Karpas-422 (cell line): ENCODE results near the gene CNTNAP2. TPM values are rescaled to one million over a fixed set of nuclear protein-coding genes. Genes with fewer than 3 reads are reported as not detected.

Experiments
- DNase-seq: peaks from one replicate; pipeline ENCODE4 v3.0.0-alpha.2; 2015
- H2AFZ ChIP-seq: fragments of 200-600 bp; sonication (generic); 2 replicates; pipeline ENCODE4 v1.6.1; 2014; ENCODE audit warnings: antibody characterized with exemption, low read length, mixed read lengths
- H3K27ac ChIP-seq: fragments of 200-600 bp; sonication (generic); 2 replicates; pipeline ENCODE4 v1.5.1; 2014; ENCODE audit warnings: mild to moderate bottlenecking, low read length, moderate library complexity
- H3K27me3 ChIP-seq: fragments of 200-600 bp; sonication (generic); 2 replicates; pipeline ENCODE4 v1.6.1; 2014; ENCODE audit warnings: low read length, mixed read lengths
- H3K36me3 ChIP-seq: fragments of 200-600 bp; sonication (generic); 2 replicates; pipeline ENCODE4 v1.6.1; 2014; ENCODE audit warnings: low read length, mixed read lengths; ENCODE audit not compliant: insufficient read depth
- H3K4me1 ChIP-seq: fragments of 200-600 bp; sonication (generic); 2 replicates; pipeline ENCODE4 v1.6.1; 2014; ENCODE audit warnings: mild to moderate bottlenecking, low read length, mixed read lengths
- H3K4me2 ChIP-seq: fragments of 200-600 bp; sonication (generic); 2 replicates; pipeline ENCODE4 v1.6.1; 2014; ENCODE audit warnings: low read length, low read depth, mild to moderate bottlenecking; ENCODE audit not compliant: poor library complexity, severe bottlenecking
- H3K4me3 ChIP-seq: fragments of 200-600 bp; sonication (generic); 2 replicates; pipeline ENCODE4 v1.5.1; 2014; ENCODE audit warnings: mild to moderate bottlenecking, antibody characterized with exemption, low read length, mixed read lengths
- H3K79me2 ChIP-seq: fragments of 200-600 bp; sonication (generic); 2 replicates; pipeline ENCODE4 v1.6.1; 2014; ENCODE audit warnings: mild to moderate bottlenecking, low read length, mixed read lengths
- H3K9ac ChIP-seq: fragments of 200-600 bp; sonication (generic); 2 replicates; pipeline ENCODE4 v1.6.0; 2014; ENCODE audit warnings: low read length
- H3K9me2 ChIP-seq: fragments of 200-600 bp; sonication (generic), shearing (Covaris generic); replicated peaks from 2 replicates; pipeline ENCODE4 v1.6.0; 2014; ENCODE audit warnings: mild to moderate bottlenecking, low read length, moderate library complexity; ENCODE audit not compliant: insufficient read depth
- H3K9me3 ChIP-seq: fragments of 300-700, 200-600 bp; sonication (generic); 2 replicates; pipeline ENCODE4 v1.6.1; 2014; ENCODE audit warnings: low read length, mixed read lengths
- H4K20me1 ChIP-seq: fragments of 200-600 bp; sonication (generic); 2 replicates; pipeline ENCODE4 v1.6.1; 2014; ENCODE audit warnings: mild to moderate bottlenecking, antibody characterized with exemption, low read length, low read depth; ENCODE audit not compliant: insufficient read depth
- total RNA-seq: library from RNA; depleted of rRNA; stranded (reverse); fragments of >200 nt; shearing (Covaris generic); gene quantifications from 2 replicates; pipeline ENCODE4 v1.2.3, GENCODE V29; 2014; ENCODE audit warnings: low replicate concordance

Gene CNTNAP2
- total RNA-seq, 1 experiment from 2014 or later = not detected

DNA sequence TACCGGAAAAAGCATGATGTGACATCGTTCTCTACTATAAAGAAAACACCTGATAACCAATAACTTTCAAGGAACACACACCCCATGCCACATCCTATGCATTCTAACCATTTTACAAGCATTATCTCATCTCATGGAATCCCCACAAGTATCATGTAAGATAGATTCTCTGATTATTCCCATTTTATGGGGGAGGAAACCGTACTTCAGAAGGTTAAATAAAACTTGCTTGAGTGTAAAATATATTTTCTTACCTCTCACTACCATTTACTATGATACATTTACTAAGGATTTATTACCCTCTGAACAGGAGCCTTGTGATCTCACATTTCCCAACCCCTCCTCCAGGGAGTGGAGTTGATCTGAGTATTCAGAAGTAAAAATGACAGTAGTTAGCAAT lies 522.7 kb downstream of the CNTNAP2 start:
- Histone ChIP-seq H3K27ac (no peak overlapping the region), H3K4me3 (no peak overlapping the region), H3K9ac (no peak overlapping the region), H3K9me2 (no peaks in the 10 kb centered on the region), H3K4me1 (no peaks in the 10 kb centered on the region), H3K9me3 (no peaks in the 10 kb centered on the region; the same call in 1 of the 2 replicates), H3K27me3 (no peaks in the 10 kb centered on the region), H3K36me3 (no peaks in the 10 kb centered on the region), H3K4me2 (no peak overlapping the region), H2AFZ (no peak overlapping the region), H3K79me2 (no peaks in the 10 kb centered on the region), H4K20me1 (no peaks in the 10 kb centered on the region)
- no peak for DNase-seq

DNA sequence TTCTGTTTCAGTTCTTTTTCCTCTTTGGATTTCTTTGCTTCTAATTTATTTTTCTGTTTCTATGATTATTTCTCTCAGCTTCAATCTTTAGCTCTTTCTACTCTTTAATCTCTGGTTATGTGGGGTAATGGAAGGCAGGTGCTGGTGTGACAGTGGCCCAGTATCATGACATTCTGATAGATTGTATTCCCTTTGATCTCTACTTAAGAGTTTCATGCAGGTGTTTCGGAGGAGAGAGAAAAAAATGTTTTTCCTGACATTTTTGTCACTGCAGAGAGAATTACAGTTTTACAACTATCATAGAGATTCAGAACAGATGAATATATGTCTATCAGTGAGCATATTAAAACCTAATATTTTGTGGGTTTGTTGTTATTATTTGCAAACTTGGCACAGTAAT lies 524.9 kb downstream of the CNTNAP2 start:
- Histone ChIP-seq H3K9ac (no peak overlapping the region), H3K4me1 (no peaks in the 10 kb centered on the region)

DNA sequence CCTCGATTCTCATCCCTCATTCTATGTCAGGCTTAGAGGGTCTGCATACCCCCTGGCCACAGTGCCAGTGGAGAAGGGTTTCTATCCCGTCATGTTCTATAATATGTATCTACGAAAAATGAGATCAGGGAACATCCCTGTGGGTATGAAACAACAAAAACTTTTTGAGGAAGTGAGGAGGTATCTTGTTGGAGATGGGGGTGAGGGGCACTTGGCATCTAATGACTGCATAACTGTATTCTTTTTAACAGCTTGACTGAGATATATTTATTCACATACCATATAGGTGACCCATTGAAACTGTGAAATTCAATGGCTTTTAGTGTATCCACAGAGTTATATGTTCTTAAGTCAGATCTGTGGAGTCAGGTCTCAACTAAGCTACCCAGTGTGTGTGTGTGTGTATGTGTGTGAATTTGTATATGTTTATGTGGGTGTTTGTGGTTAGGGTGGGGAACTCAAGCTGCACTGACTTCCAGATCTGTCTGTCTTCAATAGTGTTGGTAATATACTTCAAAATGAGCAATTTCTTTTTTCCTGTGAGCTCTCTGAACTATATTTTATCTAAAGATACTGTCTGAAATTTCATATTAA lies 528.9 kb downstream of the CNTNAP2 start:
- H3K4me3 ChIP-seq = no peak overlapping the region
- H3K36me3 ChIP-seq = no peaks in the 10 kb centered on the region

More for the DNA sequence above, 524.9 kb downstream of the CNTNAP2 start:
- Histone ChIP-seq H4K20me1 (no peaks in the 10 kb centered on the region), H3K27ac (no peak overlapping the region), H3K9me2 (no peaks in the 10 kb centered on the region), H3K79me2 (no peaks in the 10 kb centered on the region), H3K36me3 (no peaks in the 10 kb centered on the region), H3K4me2 (no peak overlapping the region), H3K27me3 (no peaks in the 10 kb centered on the region), H3K4me3 (no peak overlapping the region), H3K9me3 (peaks cover 10% of the 10 kb centered on the region), H2AFZ (no peak overlapping the region)
- DNase-seq = no peak

DNA sequence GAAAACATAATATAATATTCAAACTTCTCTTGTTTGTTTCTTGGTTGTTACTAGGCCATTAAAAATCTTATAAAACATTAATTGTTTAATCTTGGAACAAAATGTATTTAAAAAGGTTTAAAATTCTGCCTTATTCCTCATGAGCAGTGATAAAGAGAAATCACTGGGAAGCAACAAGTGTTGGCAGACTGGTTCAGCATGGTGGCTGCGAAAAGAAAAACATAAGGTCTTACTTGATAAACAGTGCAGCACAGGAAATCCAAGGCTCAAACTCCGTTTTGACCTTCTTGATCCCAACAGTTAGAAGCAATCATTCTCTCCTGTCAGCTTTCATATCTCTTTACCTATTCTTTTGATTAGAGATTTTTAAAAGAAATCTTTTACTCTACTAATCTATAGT lies 530.8 kb downstream of the CNTNAP2 start:
- H3K4me3 ChIP-seq = no peak overlapping the region
- DNase-seq = no peak

More for the DNA sequence above, 528.9 kb downstream of the CNTNAP2 start:
- H3K9me3 ChIP-seq = peaks cover 21% of the 10 kb centered on the region
- no peak for DNase-seq
- no peak overlapping the region for H3K4me2 ChIP-seq
- H4K20me1 ChIP-seq = no peaks in the 10 kb centered on the region
- H3K9me2 ChIP-seq = no peaks in the 10 kb centered on the region
- H3K27me3 ChIP-seq = no peaks in the 10 kb centered on the region
- no peaks in the 10 kb centered on the region for H3K4me1 ChIP-seq
- H3K9ac ChIP-seq = no peak overlapping the region
- H2AFZ ChIP-seq = no peak overlapping the region
- no peaks in the 10 kb centered on the region for H3K79me2 ChIP-seq
- no peak overlapping the region for H3K27ac ChIP-seq

DNA sequence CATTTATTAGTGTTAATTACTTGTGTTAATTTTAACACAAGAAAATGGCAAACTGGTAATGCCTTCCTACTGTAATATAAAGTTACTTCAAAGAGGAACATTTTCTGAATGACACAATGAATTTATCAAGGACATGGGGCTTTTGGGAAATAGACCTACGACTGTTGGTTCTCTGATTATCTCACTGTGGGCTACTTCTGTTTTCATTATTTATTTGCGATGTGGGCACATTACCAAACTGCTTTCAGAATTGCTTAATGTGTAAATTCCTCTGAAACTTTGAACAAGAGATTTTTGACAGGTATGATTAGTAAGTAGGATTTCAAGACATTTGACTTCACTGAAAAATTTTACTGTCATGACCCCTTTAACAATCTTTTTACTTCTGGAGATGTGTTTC lies 535.6 kb downstream of the CNTNAP2 start:
- H3K27ac ChIP-seq = no peak overlapping the region
- no peaks in the 10 kb centered on the region for H3K4me1 ChIP-seq
- no peak overlapping the region for H3K9ac ChIP-seq
- no peak overlapping the region for H3K4me3 ChIP-seq
- no peak for DNase-seq
- H3K9me2 ChIP-seq = no peaks in the 10 kb centered on the region
- H4K20me1 ChIP-seq = no peaks in the 10 kb centered on the region
- no peaks in the 10 kb centered on the region for H3K36me3 ChIP-seq
- H3K4me2 ChIP-seq = no peak overlapping the region
- peaks cover 16% of the 10 kb centered on the region for H3K9me3 ChIP-seq
- no peaks in the 10 kb centered on the region for H3K79me2 ChIP-seq
- no peak overlapping the region for H2AFZ ChIP-seq
- no peaks in the 10 kb centered on the region for H3K27me3 ChIP-seq

More for the DNA sequence above, 530.8 kb downstream of the CNTNAP2 start:
- H3K9me3 ChIP-seq = peaks cover 25% of the 10 kb centered on the region
- H3K9me2 ChIP-seq = no peaks in the 10 kb centered on the region
- H3K4me1 ChIP-seq = no peaks in the 10 kb centered on the region
- no peak overlapping the region for H3K9ac ChIP-seq
- no peaks in the 10 kb centered on the region for H3K36me3 ChIP-seq
- H4K20me1 ChIP-seq = no peaks in the 10 kb centered on the region
- no peak overlapping the region for H3K27ac ChIP-seq
- no peaks in the 10 kb centered on the region for H3K27me3 ChIP-seq
- H3K4me2 ChIP-seq = no peak overlapping the region
- H3K79me2 ChIP-seq = no peaks in the 10 kb centered on the region
- H2AFZ ChIP-seq = no peak overlapping the region

DNA sequence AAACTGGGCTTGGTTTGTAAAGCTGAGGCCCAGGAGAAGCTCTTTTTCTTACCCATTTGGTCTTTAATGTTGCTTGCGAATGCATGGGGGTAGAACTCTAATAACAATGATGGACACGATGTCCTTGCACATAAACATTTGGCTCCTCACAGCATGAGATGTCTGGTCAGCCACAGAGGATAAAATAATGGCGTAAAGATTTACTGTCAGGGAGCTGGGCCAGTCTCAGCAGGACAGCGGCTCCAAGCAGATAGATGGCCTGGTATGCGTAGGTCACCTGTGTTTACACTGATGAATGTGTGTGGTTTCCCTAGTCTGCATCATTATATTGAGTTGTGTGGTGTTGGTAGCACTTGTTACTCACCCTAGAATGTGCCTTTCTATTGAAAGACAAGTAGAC lies 537.4 kb downstream of the CNTNAP2 start:
- Histone ChIP-seq H2AFZ (no peak overlapping the region), H3K4me1 (no peaks in the 10 kb centered on the region), H3K4me3 (no peak overlapping the region), H3K4me2 (no peak overlapping the region), H3K27me3 (no peaks in the 10 kb centered on the region), H3K79me2 (no peaks in the 10 kb centered on the region), H3K9me2 (no peaks in the 10 kb centered on the region; the same call in 1 of the 2 replicates), H4K20me1 (no peaks in the 10 kb centered on the region), H3K9me3 (peaks cover 18% of the 10 kb centered on the region), H3K36me3 (no peaks in the 10 kb centered on the region), H3K27ac (no peak overlapping the region), H3K9ac (no peak overlapping the region)
- no peak for DNase-seq

DNA sequence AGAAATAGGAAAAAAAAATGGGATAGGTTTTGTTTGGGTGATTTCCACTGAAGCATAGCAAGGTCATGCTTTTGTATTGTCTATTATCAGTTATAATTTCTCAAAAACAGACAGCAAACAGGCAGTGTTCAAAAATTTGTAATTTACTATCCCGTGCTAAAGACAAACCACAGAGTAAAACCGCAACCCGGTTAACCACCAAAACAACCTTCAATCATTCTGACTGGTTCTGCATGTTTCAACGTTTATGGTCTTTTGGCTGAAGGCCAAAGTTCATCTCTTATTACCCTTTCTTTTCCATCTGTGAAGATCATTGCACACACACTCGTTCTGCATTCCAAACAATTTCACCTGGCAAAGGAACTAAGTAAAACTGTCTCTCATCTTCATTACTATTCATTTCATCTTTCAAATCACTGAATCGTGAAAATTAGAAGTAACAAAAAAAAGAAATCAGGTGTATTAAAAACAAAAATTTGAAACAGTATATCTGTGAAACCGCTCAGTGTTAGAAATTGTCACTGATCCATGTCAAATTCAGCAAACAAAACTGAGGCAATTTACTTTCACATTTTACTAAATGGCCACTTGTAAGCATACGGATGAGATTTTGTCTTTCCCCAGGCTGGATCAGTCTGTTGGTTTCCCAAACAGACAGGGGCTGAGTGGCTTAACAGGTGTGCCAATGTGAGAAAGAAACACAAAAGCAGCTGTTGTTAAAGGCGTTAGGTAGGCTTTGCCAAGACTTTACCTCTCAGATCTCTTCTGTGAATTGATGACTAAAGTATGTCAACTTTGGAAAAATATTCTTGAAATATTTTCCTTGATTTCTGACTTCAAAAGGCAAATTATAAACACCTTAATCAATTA lies 539.6 kb downstream of the CNTNAP2 start:
- no peaks in the 10 kb centered on the region for H3K36me3 ChIP-seq
- H3K9ac ChIP-seq = no peak overlapping the region
- no peaks in the 10 kb centered on the region for H3K27me3 ChIP-seq
- no peak overlapping the region for H3K4me3 ChIP-seq
- no peaks in the 10 kb centered on the region for H4K20me1 ChIP-seq
- no peaks in the 10 kb centered on the region; the same call in 1 of the 2 replicates for H3K9me2 ChIP-seq
- H3K9me3 ChIP-seq = peaks cover 21% of the 10 kb centered on the region
- no peak overlapping the region for H3K27ac ChIP-seq
- no peaks in the 10 kb centered on the region for H3K4me1 ChIP-seq
- no peaks in the 10 kb centered on the region for H3K79me2 ChIP-seq
- DNase-seq = no peak
- no peak overlapping the region for H3K4me2 ChIP-seq
- H2AFZ ChIP-seq = no peak overlapping the region

DNA sequence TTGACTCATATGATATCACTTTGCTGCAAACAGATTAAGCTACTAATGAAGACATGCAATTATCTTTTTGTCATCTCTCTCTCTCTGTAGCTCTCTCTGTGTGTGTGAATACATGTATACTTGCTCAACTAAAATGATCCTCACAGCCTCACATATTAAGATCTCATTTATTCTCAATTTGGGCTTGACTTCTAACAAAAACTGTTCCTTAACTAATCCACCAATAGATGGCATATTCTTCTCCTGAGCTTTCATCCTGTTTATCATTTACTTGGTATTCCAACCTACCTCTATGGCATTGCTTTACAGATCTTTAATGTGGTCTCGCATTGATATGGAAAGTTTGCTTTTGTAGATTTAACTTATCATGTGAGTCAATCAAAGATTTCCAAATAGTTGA lies 540.4 kb downstream of the CNTNAP2 start:
- no peak for DNase-seq
- no peaks in the 10 kb centered on the region for H3K79me2 ChIP-seq
- H3K36me3 ChIP-seq = no peaks in the 10 kb centered on the region
- H3K27ac ChIP-seq = no peak overlapping the region
- no peaks in the 10 kb centered on the region for H4K20me1 ChIP-seq
- H3K27me3 ChIP-seq = no peaks in the 10 kb centered on the region
- no peak overlapping the region for H3K9ac ChIP-seq
- H3K4me2 ChIP-seq = no peak overlapping the region
- no peak overlapping the region for H2AFZ ChIP-seq
- H3K4me1 ChIP-seq = no peaks in the 10 kb centered on the region
- no peak overlapping the region for H3K4me3 ChIP-seq
- H3K9me2 ChIP-seq = no peaks in the 10 kb centered on the region; the same call in 1 of the 2 replicates
- H3K9me3 ChIP-seq = peaks cover 24% of the 10 kb centered on the region
